Measurements from ENCODE around the gene SNTB2. TPM values are rescaled to one million over a fixed set of nuclear protein-coding genes. Genes with fewer than 3 reads are reported as not detected.
A peak's percentile ranks its signal among the peaks of the same experiment; 100 is the strongest.

Gene SNTB2
- polyA plus RNA-seq, 3 donors = 1.2 to 6.0 (median 5.0) TPM

DNA sequence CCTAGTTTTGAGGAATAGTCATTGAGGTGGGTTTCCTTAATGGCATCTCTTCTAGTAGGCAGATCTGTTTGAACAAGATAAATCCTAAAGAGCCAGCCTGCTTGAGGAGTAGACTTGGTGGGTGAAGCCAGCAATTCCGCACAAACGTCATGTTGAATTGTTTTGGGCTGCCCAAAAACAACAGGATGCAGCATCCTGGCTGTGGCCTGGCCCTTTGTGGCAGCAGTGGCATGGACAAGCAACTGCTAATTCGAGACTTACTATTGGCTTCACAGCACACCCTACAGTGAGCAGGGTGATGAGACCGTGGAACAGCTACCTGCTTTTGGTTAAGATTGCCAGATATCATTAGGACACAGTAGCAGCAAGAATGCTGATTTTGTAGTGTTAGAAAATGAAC is 114.9 kb downstream of the SNTB2 start:
- H3K27me3 Mint-ChIP-seq (ENCODE audit: low read depth in 3 of 3) = peaks cover 1 to 9% (median 7%) of the 10 kb centered on the region in 3 donors
- H3K36me3 Mint-ChIP-seq = peaks cover 10 to 12% of the 10 kb centered on the region in 2 donors
- H3K27me3 ChIP-seq (ENCODE audit: control insufficient read depth in 2 of 2, insufficient read depth in 2 of 2, low read length in 2 of 2) = no peaks in the 10 kb centered on the region
- H3K4me1 ChIP-seq (ENCODE audit: control insufficient read depth in 1 of 2, insufficient read depth in 2 of 2, low read length in 2 of 2) = peaks cover 28 to 32% of the 10 kb centered on the region in 2 donors
- intact Hi-C loops (cut with micrococcal nuclease) = no loop called here
- TF ChIP-seq, protein P1, sequence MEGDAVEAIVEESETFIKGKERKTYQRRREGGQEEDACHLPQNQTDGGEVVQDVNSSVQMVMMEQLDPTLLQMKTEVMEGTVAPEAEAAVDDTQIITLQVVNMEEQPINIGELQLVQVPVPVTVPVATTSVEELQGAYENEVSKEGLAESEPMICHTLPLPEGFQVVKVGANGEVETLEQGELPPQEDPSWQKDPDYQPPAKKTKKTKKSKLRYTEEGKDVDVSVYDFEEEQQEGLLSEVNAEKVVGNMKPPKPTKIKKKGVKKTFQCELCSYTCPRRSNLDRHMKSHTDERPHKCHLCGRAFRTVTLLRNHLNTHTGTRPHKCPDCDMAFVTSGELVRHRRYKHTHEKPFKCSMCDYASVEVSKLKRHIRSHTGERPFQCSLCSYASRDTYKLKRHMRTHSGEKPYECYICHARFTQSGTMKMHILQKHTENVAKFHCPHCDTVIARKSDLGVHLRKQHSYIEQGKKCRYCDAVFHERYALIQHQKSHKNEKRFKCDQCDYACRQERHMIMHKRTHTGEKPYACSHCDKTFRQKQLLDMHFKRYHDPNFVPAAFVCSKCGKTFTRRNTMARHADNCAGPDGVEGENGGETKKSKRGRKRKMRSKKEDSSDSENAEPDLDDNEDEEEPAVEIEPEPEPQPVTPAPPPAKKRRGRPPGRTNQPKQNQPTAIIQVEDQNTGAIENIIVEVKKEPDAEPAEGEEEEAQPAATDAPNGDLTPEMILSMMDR (IDR thresholded peaks at IDR 0.05) = no peak
- no peak overlapping the region for H3K4me3 ChIP-seq (replicated peaks in 1 of 3; ENCODE audit: low read depth in 2 of 3, low read length in 3 of 3)
- no peaks in the 10 kb centered on the region for H3K9me3 ChIP-seq (replicated peaks in 1 of 2; ENCODE audit: control insufficient read depth in 1 of 2, insufficient read depth in 1 of 2, low read length in 2 of 2)
- peaks cover 31% of the 10 kb centered on the region for H3K4me1 Mint-ChIP-seq
- DNase-seq = no peak
- no peaks in the 10 kb centered on the region for H3K79me2 ChIP-seq (ENCODE audit: insufficient read depth, low read length)
- no peaks in the 10 kb centered on the region for H3K36me3 ChIP-seq (replicated peaks in 1 of 2; ENCODE audit: control insufficient read depth in 1 of 2, insufficient read depth in 2 of 2, low read length in 2 of 2)
- no peak overlapping the region for H2AFZ ChIP-seq (ENCODE audit: insufficient read depth, low read depth, low read length, poor library complexity, severe bottlenecking)
- H3K27ac ChIP-seq (ENCODE audit: low read depth in 1 of 2, low read length in 2 of 2) = no peak overlapping the region
- H3K9ac ChIP-seq (ENCODE audit: insufficient read depth, low read length, poor library complexity, severe bottlenecking) = no peak overlapping the region
- H3K27ac Mint-ChIP-seq = no peak overlapping the region
- peaks cover 0 to 3% (median 0%) of the 10 kb centered on the region in 7 donors for H3K9me3 Mint-ChIP-seq
- H3K4me2 ChIP-seq (replicated peaks; ENCODE audit: extremely low read depth, low read length, poor library complexity, severe bottlenecking) = no peak overlapping the region
- H4K20me1 ChIP-seq (ENCODE audit: insufficient read depth, low read length) = no peaks in the 10 kb centered on the region
- no peak overlapping the region for H3K4me3 Mint-ChIP-seq
- 100% methylated on average over 2 of the region's 4 CpGs for WGBS (ENCODE audit: insufficient coverage)

- H3K36me3 Mint-ChIP-seq = peaks cover 10 to 12% of the 10 kb centered on the region in 2 donors
- Histone ChIP-seq H3K79me2 (ENCODE audit: insufficient read depth, low read length) (no peaks in the 10 kb centered on the region), H3K27me3 (ENCODE audit: control insufficient read depth in 2 of 2, insufficient read depth in 2 of 2, low read length in 2 of 2) (no peaks in the 10 kb centered on the region), H3K36me3 (replicated peaks in 1 of 2; ENCODE audit: control insufficient read depth in 1 of 2, insufficient read depth in 2 of 2, low read length in 2 of 2) (no peaks in the 10 kb centered on the region), H3K4me1 (ENCODE audit: control insufficient read depth in 1 of 2, insufficient read depth in 2 of 2, low read length in 2 of 2) (peaks cover 28 to 32% of the 10 kb centered on the region in 2 donors), H3K9ac (ENCODE audit: insufficient read depth, low read length, poor library complexity, severe bottlenecking) (no peak overlapping the region), H3K4me2 (replicated peaks; ENCODE audit: extremely low read depth, low read length, poor library complexity, severe bottlenecking) (no peak overlapping the region), H3K27ac (ENCODE audit: low read depth in 1 of 2, low read length in 2 of 2) (no peak overlapping the region), H3K4me3 (replicated peaks in 1 of 3; ENCODE audit: low read depth in 2 of 3, low read length in 3 of 3) (no peak overlapping the region), H2AFZ (ENCODE audit: insufficient read depth, low read depth, low read length, poor library complexity, severe bottlenecking) (no peak overlapping the region), H4K20me1 (ENCODE audit: insufficient read depth, low read length) (no peaks in the 10 kb centered on the region), H3K9me3 (replicated peaks in 1 of 2; ENCODE audit: control insufficient read depth in 1 of 2, insufficient read depth in 1 of 2, low read length in 2 of 2) (no peaks in the 10 kb centered on the region)
- intact Hi-C loops (cut with micrococcal nuclease) = no loop called here
- H3K4me3 Mint-ChIP-seq = no peak overlapping the region
- H3K27me3 Mint-ChIP-seq (ENCODE audit: low read depth in 3 of 3) = peaks cover 1 to 9% (median 7%) of the 10 kb centered on the region in 3 donors
- 100% methylated on average over 2 of the region's 4 CpGs for WGBS (ENCODE audit: insufficient coverage)
- H3K9me3 Mint-ChIP-seq = peaks cover 0 to 3% (median 0%) of the 10 kb centered on the region in 7 donors
- H3K27ac Mint-ChIP-seq = peak overlapping the region in 1 of 7 donors; percentile 38
- H3K4me1 Mint-ChIP-seq = peaks cover 31% of the 10 kb centered on the region
- TF ChIP-seq, protein P1 (IDR thresholded peaks at IDR 0.05) = no peak
- DNase-seq = no peak
Observed at GRCh38 chr16:69302301-69302700, 115.3 kb downstream of the SNTB2 start.
